ENCODE measurements around the gene LOXHD1.

LOXHD1 gene

GRCh38 chr18:46554406-46555080 is 102.5 kb downstream of the LOXHD1 start:
- DNase-seq (ENCODE audit: low read depth in 4 of 4, low spot score in 1 of 4) = no peak

GRCh38 chr18:46550609-46551008 is 106.4 kb downstream of the LOXHD1 start:
- DNase-seq (ENCODE audit: low read depth in 4 of 4, low spot score in 1 of 4) = no peak

- DNase-seq (ENCODE audit: low read depth in 4 of 4, low spot score in 1 of 4) = no peak
Observed at GRCh38 chr18:46547520-46547919, 109.5 kb downstream of the LOXHD1 start.

- DNase-seq (ENCODE audit: low read depth in 4 of 4, low spot score in 1 of 4) = no peak
Observed at GRCh38 chr18:46546111-46546640, 110.8 kb downstream of the LOXHD1 start.

GRCh38 chr18:46542545-46542944 is 114.5 kb downstream of the LOXHD1 start:
- DNase-seq (ENCODE audit: low read depth in 4 of 4, low spot score in 1 of 4) = no peak

GRCh38 chr18:46541626-46542189 is 115.3 kb downstream of the LOXHD1 start:
- no peak for DNase-seq (ENCODE audit: low read depth in 4 of 4, low spot score in 1 of 4)

- no peak for DNase-seq (ENCODE audit: low read depth in 4 of 4, low spot score in 1 of 4)
Observed at GRCh38 chr18:46538376-46538775, 118.6 kb downstream of the LOXHD1 start.

- DNase-seq (ENCODE audit: low read depth in 4 of 4, low spot score in 1 of 4) = no peak
Observed at GRCh38 chr18:46536215-46536874, 120.7 kb downstream of the LOXHD1 start.

- no peak for DNase-seq (ENCODE audit: low read depth in 4 of 4, low spot score in 1 of 4)
Observed at GRCh38 chr18:46531482-46531881, 125.5 kb downstream of the LOXHD1 start.

- DNase-seq (ENCODE audit: low read depth in 4 of 4, low spot score in 1 of 4) = no peak
Observed at GRCh38 chr18:46528037-46528436, 129.0 kb downstream of the LOXHD1 start.

GRCh38 chr18:46519870-46520269 is 137.2 kb downstream of the LOXHD1 start:
- DNase-seq (ENCODE audit: low read depth in 4 of 4, low spot score in 1 of 4) = no peak

- DNase-seq (ENCODE audit: low read depth in 4 of 4, low spot score in 1 of 4) = no peak
Observed at GRCh38 chr18:46518438-46518837, 138.6 kb downstream of the LOXHD1 start.

GRCh38 chr18:46516555-46516954 is 140.5 kb downstream of the LOXHD1 start:
- no peak for DNase-seq (ENCODE audit: low read depth in 4 of 4, low spot score in 1 of 4)

GRCh38 chr18:46510386-46510785 is 146.6 kb downstream of the LOXHD1 start:
- DNase-seq (ENCODE audit: low read depth in 4 of 4, low spot score in 1 of 4) = no peak

GRCh38 chr18:46509530-46509929 is 147.5 kb downstream of the LOXHD1 start:
- no peak for DNase-seq (ENCODE audit: low read depth in 4 of 4, low spot score in 1 of 4)

- no peak for DNase-seq (ENCODE audit: low read depth in 4 of 4, low spot score in 1 of 4)
Observed at GRCh38 chr18:46506974-46507586, 149.9 kb downstream of the LOXHD1 start.

GRCh38 chr18:46502444-46502843 is 154.6 kb downstream of the LOXHD1 start:
- DNase-seq (ENCODE audit: low read depth in 4 of 4, low spot score in 1 of 4) = no peak

- DNase-seq (ENCODE audit: low read depth in 4 of 4, low spot score in 1 of 4) = peak in 1 of 4 experiments; percentile 2
Observed at GRCh38 chr18:46497129-46497528, 159.9 kb downstream of the LOXHD1 start.

- no peak for DNase-seq (ENCODE audit: low read depth in 4 of 4, low spot score in 1 of 4)
Observed at GRCh38 chr18:46488471-46489213, 168.4 kb downstream of the LOXHD1 start.

GRCh38 chr18:46485675-46486194 is 171.3 kb downstream of the LOXHD1 start:
- no peak for DNase-seq (ENCODE audit: low read depth in 4 of 4, low spot score in 1 of 4)

GRCh38 chr18:46484971-46485370 is 172.0 kb downstream of the LOXHD1 start:
- DNase-seq (ENCODE audit: low read depth in 4 of 4, low spot score in 1 of 4) = no peak
